Tibial nerve (tissue), 4 donors: ENCODE measurements around the gene NKX3-2.

Experiments
- CTCF ChIP-seq, 5 experiments: fragments of 200-600 bp in 3 of 5; fragments of 450-650 bp in 2 of 5; sonication (generic) in 3 of 5; IDR thresholded peaks; one replicate each; pipeline ENCODE4 v1.5.1; 2016 to 2019; ENCODE audit warnings: antibody characterized with exemption in 5 of 5, mild to moderate bottlenecking in 3 of 5, moderate library complexity in 2 of 5
- EP300 ChIP-seq, 2 donors: sonication (generic); formaldehyde crosslinking; IDR thresholded peaks; one replicate each; pipeline ENCODE4 v1.6.1; 2017; ENCODE audit warnings: antibody characterized with exemption in 2 of 2, mild to moderate bottlenecking in 1 of 2
- POLR2A ChIP-seq, 2 donors: fragments of 450-650 bp; IDR thresholded peaks; one replicate each; pipeline ENCODE4 v1.6.1; 2017; ENCODE audit warnings: antibody characterized with exemption in 2 of 2, mild to moderate bottlenecking in 2 of 2, moderate library complexity in 2 of 2

GRCh38 chr4:13561673-13562072 is 17.4 kb upstream of the NKX3-2 start:
- TF ChIP-seq CTCF (IDR thresholded peaks at IDR 0.05): no peak
- no peak for TF ChIP-seq POLR2A (IDR thresholded peaks at IDR 0.05)
- TF ChIP-seq EP300 (IDR thresholded peaks at IDR 0.05): no peak
